Epithelial cell of proximal tubule (primary cell): Measurements from ENCODE around the gene TXNDC2. TPM values are rescaled to one million over a fixed set of nuclear protein-coding genes. Genes with fewer than 3 reads are reported as not detected.

Experiments
- DNase-seq: peaks from one replicate; pipeline ENCODE4 v3.0.0-alpha.2; 2011; ENCODE audit warnings: low read depth
- H3K4me3 ChIP-seq: 2 replicates; pipeline ENCODE4 v1.5.1; 2011; ENCODE audit warnings: low read depth, mild to moderate bottlenecking, low read length
- CTCF ChIP-seq: conservative IDR thresholded peaks from 2 replicates; pipeline ENCODE4 v1.5.1; 2012; ENCODE audit warnings: low read depth, mild to moderate bottlenecking, low read length
- total RNA-seq: library from RNA; depleted of rRNA; stranded (reverse); fragments of >200 nt; gene quantifications from 2 replicates; pipeline ENCODE4 v1.2.3, GENCODE V29; 2015

TXNDC2 gene
- total RNA-seq, 1 donor from 2014 or later = not detected

DNA sequence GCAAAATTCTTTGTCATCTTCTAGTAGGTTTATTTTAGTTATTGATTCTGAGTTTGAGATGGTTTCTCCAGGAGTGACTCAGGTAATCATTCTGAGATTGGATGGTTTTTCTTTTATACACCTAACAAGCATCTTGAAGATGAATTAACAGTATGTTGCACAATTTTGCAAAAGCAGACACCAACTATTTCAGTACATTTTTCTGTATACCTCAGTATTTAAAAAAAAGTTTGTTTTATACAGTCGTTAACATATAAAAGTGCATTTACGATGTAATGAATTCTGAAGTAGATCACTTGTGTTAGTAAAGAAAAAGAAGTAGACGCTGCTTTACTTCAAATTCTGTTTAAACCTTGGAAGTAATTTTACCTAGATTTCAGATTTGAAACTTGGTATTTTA is 31.0 kb downstream of the TXNDC2 start:
- TF ChIP-seq CTCF = no peak
- DNase-seq = no peak
- H3K4me3 ChIP-seq = no peak overlapping the region

- TF ChIP-seq CTCF = no peak
- H3K4me3 ChIP-seq = peak overlapping the region; percentile 3
- no peak for DNase-seq
Measured at GRCh38 chr18:9918016-9918680, 32.4 kb downstream of the TXNDC2 start.

DNA sequence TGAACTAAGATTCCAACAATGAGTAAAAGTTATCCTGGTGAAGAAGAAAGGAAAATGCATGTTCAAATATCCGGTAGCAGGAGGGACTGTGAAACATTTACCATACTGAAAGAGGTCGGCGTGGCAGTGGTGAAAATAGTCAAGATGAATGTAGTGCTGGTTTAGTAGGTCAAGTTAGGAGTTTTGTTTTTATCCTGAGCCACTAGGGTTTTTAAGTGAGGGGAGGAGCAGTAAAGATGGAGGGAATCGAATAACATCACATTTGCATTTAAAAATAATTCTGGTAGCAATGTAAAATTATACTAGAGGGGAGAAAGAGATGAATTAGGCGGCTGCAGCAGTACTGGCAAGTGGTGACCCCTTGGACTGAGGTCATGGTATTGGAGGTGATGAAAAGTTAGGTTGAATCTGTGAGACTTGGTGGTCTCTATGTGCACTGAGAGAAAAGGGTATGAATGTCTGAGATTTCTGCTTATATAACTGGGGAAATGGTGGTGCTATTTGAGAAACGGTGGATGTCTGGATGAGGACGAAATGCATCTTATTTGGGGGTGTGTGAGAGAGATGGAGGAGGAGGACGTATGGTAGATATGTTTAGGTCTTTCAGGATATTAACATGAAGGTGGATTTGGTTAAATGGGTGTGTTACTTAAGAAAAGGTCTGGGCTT is 33.9 kb downstream of the TXNDC2 start:
- no peak for TF ChIP-seq CTCF
- H3K4me3 ChIP-seq = no peak overlapping the region
- no peak for DNase-seq

- H3K4me3 ChIP-seq = no peak overlapping the region
- no peak for TF ChIP-seq CTCF
- no peak for DNase-seq
Measured at GRCh38 chr18:9922592-9923311, 37.0 kb downstream of the TXNDC2 start.

DNA sequence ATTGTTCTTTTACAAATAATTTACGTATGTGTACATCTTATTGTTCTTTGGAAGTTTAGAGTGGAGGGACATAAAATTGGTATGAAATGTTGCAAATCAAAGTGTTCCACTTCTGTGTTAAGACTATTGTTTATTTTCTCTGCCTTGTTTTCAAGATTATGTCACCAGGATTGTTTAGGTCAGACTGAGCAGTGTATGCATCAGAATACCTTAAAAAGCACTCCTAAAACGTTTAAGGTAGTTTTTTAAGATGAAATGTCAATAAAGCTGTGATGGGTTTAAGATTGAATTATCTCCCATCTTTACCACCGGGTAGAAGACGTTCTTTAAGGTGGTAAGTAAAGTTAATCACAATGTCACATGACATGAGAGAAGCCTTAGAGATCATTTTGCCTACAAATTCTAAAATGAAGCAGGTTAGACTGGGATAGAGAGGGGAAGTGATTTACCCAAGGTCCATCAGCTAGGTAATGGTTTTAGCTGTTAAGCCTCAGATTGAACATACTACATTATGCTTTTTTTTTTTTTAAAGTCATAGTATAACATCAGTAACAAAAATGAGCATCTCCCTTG is 38.7 kb downstream of the TXNDC2 start:
- TF ChIP-seq CTCF = no peak
- H3K4me3 ChIP-seq = no peak overlapping the region
- no peak for DNase-seq

- DNase-seq = no peak
- TF ChIP-seq CTCF = no peak
- no peak overlapping the region for H3K4me3 ChIP-seq
Measured at GRCh38 chr18:9925369-9925768, 39.6 kb downstream of the TXNDC2 start.
